Smooth muscle cell (in vitro differentiated cells): ENCODE results near the gene CYBA. TPM values are rescaled to one million over a fixed set of nuclear protein-coding genes. Genes with fewer than 3 reads are reported as not detected.

Source experiments
- DNase-seq: peaks from one replicate; lab custom pipeline; 2025; ENCODE audit not compliant: unreplicated experiment; lab: John Stamatoyannopoulos, UW
- H2AFZ ChIP-seq: fragments of 200-600 bp; sonication (generic); 2 replicates; pipeline ENCODE4 v1.6.0; 2016; ENCODE audit warnings: antibody characterized with exemption, low read depth, mild to moderate bottlenecking
- H3F3A ChIP-seq: fragments of 200-600 bp; sonication (generic); 2 replicates; pipeline ENCODE4 v1.6.0; 2017; ENCODE audit warnings: antibody characterized with exemption, low read depth
- H3K27ac ChIP-seq: fragments of 200-600 bp; sonication (generic); 2 replicates; pipeline ENCODE4 v1.5.1; 2016; ENCODE audit warnings: low read depth, mild to moderate bottlenecking
- H3K27me3 ChIP-seq: fragments of 200-600 bp; sonication (generic); 2 replicates; pipeline ENCODE4 v1.6.1; 2016; ENCODE audit warnings: low read depth, mild to moderate bottlenecking
- H3K36me3 ChIP-seq: fragments of 200-600 bp; sonication (generic); 2 replicates; pipeline ENCODE4 v1.5.1; 2016; ENCODE audit warnings: low read depth
- H3K4me1 ChIP-seq: fragments of 200-600 bp; sonication (generic); 2 replicates; pipeline ENCODE4 v1.5.1; 2016; ENCODE audit warnings: low read depth
- H3K4me2 ChIP-seq: fragments of 200-600 bp; sonication (generic); 2 replicates; pipeline ENCODE4 v1.6.0; 2016; ENCODE audit warnings: mild to moderate bottlenecking
- H3K4me3 ChIP-seq: fragments of 200-600 bp; sonication (generic); 2 replicates; pipeline ENCODE4 v1.5.1; 2016; ENCODE audit warnings: mild to moderate bottlenecking
- H3K79me2 ChIP-seq: fragments of 200-600 bp; sonication (generic); 2 replicates; pipeline ENCODE4 v1.6.0; 2016; ENCODE audit warnings: low read depth, mild to moderate bottlenecking
- H3K9ac ChIP-seq: fragments of 200-600 bp; sonication (generic); 2 replicates; pipeline ENCODE4 v1.6.0; 2016; ENCODE audit warnings: low read depth
- H3K9me3 ChIP-seq: fragments of 200-600 bp; sonication (generic); replicated peaks from 2 replicates; pipeline ENCODE4 v1.5.1; 2016; ENCODE audit warnings: low read depth
- H4K20me1 ChIP-seq: fragments of 200-600 bp; sonication (generic); 2 replicates; pipeline ENCODE4 v1.6.0; 2016; ENCODE audit warnings: low read depth
- WGBS: methylation state at CpG from one replicate; pipeline ENCODE4 v1.1.7; 2016; ENCODE audit warnings: low lambda C conversion rate; 5-methylcytosine and 5-hydroxymethylcytosine counted together
- polyA plus RNA-seq: library from polyadenylated mRNA; unstranded; fragments of >200 nt; fragmentation: Nextera tagmentation; extraction: Ambion mirVana; gene quantifications from 2 replicates; pipeline ENCODE4 v1.2.1, GENCODE V29; 2016
- total RNA-seq: library from RNA; depleted of rRNA; stranded (reverse); fragments of >200 nt; gene quantifications from 2 replicates; pipeline ENCODE4 v1.2.3, GENCODE V29; 2014
- TF ChIP-seq, protein P1 (sequence below): fragments of 200-600 bp; sonication (generic); IDR thresholded peaks from 2 replicates; pipeline ENCODE4 v1.5.1; 2017; ENCODE audit warnings: borderline replicate concordance, mild to moderate bottlenecking, antibody characterized with exemption; ENCODE audit not compliant: insufficient read depth, poor library complexity, severe bottlenecking

The CYBA gene
- total and polyA plus RNA-seq, 2 experiments from 2014 or later = 181 to 388 TPM

GRCh38 chr16:88653596-88654362, 2.9 kb upstream of the CYBA start:
- TF ChIP-seq, protein P1, sequence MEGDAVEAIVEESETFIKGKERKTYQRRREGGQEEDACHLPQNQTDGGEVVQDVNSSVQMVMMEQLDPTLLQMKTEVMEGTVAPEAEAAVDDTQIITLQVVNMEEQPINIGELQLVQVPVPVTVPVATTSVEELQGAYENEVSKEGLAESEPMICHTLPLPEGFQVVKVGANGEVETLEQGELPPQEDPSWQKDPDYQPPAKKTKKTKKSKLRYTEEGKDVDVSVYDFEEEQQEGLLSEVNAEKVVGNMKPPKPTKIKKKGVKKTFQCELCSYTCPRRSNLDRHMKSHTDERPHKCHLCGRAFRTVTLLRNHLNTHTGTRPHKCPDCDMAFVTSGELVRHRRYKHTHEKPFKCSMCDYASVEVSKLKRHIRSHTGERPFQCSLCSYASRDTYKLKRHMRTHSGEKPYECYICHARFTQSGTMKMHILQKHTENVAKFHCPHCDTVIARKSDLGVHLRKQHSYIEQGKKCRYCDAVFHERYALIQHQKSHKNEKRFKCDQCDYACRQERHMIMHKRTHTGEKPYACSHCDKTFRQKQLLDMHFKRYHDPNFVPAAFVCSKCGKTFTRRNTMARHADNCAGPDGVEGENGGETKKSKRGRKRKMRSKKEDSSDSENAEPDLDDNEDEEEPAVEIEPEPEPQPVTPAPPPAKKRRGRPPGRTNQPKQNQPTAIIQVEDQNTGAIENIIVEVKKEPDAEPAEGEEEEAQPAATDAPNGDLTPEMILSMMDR = no peak

DNA sequence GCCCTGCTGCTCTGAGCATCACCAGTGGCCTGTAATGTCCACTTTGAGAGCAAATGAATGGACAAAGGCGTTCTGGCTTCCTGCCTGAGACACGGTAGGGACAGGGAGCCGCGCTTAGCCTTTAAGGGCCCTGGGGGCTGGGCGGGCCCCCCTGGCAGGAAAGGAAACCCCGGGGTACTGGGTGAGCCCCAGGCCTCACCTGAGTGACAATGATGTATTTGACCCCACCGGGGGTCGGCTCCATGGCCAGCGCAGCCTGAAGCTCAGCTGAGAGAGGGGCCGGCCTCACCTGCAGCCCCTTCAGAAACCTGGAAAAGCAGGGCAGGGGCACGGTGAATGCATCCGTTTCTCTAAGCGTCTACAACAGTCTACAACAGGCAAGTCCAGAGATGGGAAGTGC, 2.2 kb upstream of the CYBA start:
- Histone ChIP-seq H3F3A (no peaks in the 10 kb centered on the region), H3K4me2 (no peak overlapping the region), H4K20me1 (peaks cover 38% of the 10 kb centered on the region), H3K36me3 (no peaks in the 10 kb centered on the region), H3K27me3 (no peaks in the 10 kb centered on the region), H3K27ac (no peak overlapping the region), H2AFZ (no peak overlapping the region), H3K79me2 (no peaks in the 10 kb centered on the region), H3K4me3 (no peak overlapping the region), H3K9me3 (no peaks in the 10 kb centered on the region), H3K4me1 (peaks cover 5% of the 10 kb centered on the region), H3K9ac (no peak overlapping the region)
- DNase-seq = no peak
- TF ChIP-seq, protein P1 = no peak
- WGBS = 91% methylated on average over 13 of the region's 13 CpGs

More at GRCh38 chr16:88653596-88654362, 2.9 kb upstream of the CYBA start:
- Histone ChIP-seq H3K9me3 (no peaks in the 10 kb centered on the region), H2AFZ (no peak overlapping the region), H3K9ac (no peak overlapping the region), H3K27me3 (no peaks in the 10 kb centered on the region), H3K4me2 (no peak overlapping the region), H4K20me1 (peaks cover 41% of the 10 kb centered on the region), H3F3A (no peaks in the 10 kb centered on the region), H3K4me1 (peaks cover 5% of the 10 kb centered on the region), H3K79me2 (peaks cover 2% of the 10 kb centered on the region), H3K36me3 (no peaks in the 10 kb centered on the region), H3K4me3 (no peak overlapping the region), H3K27ac (no peak overlapping the region)
- DNase-seq = no peak
- 95% methylated on average over 32 of the region's 32 CpGs for WGBS

DNA sequence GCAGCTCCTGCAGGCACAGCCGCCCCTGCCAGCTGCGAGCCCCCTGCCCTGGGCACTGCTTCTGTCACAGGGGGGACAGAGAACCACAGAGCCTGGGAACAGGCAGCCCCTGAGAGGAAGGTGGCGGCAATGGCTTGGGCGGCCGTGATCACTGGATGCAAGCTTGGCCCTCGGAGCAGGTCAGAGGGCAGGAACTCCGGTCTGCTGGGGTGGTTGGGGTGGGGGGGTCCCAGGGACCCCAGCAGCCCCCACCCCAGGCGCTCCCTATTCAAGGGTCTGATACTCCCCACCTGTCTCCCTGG, 1.9 kb upstream of the CYBA start:
- Histone ChIP-seq H3K4me2 (no peak overlapping the region), H4K20me1 (peaks cover 38% of the 10 kb centered on the region), H3K4me3 (no peak overlapping the region), H3F3A (no peaks in the 10 kb centered on the region), H3K79me2 (no peaks in the 10 kb centered on the region), H3K27me3 (no peaks in the 10 kb centered on the region), H3K27ac (no peak overlapping the region), H3K36me3 (no peaks in the 10 kb centered on the region), H3K9me3 (no peaks in the 10 kb centered on the region), H3K4me1 (peaks cover 5% of the 10 kb centered on the region), H2AFZ (no peak overlapping the region), H3K9ac (no peak overlapping the region)
- 93% methylated on average over 4 of the region's 8 CpGs for WGBS
- DNase-seq = no peak
- TF ChIP-seq, protein P1 = no peak
